Measurements from ENCODE around the gene CELF2.

DNA sequence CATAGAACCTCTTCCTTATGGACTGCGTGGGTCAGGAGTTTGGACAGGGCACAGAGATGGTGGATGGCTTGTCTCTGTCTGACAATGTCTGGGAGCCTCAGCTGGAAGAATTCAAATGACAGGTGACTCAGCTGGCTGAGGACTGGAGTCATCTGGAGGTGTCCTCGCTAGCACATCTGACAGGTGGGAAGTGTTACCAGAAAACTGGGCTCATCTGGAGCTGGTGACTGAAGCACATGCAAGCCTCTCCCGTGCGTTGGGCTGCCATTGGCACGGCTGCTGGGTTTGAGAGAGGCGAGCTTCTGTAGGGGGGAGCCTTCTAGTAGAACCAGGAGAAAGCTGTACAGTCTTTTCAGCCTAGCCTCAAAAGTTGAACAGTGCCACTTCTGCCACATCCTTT is 71.0 kb downstream of the CELF2 start:
- TF ChIP-seq, protein P1, sequence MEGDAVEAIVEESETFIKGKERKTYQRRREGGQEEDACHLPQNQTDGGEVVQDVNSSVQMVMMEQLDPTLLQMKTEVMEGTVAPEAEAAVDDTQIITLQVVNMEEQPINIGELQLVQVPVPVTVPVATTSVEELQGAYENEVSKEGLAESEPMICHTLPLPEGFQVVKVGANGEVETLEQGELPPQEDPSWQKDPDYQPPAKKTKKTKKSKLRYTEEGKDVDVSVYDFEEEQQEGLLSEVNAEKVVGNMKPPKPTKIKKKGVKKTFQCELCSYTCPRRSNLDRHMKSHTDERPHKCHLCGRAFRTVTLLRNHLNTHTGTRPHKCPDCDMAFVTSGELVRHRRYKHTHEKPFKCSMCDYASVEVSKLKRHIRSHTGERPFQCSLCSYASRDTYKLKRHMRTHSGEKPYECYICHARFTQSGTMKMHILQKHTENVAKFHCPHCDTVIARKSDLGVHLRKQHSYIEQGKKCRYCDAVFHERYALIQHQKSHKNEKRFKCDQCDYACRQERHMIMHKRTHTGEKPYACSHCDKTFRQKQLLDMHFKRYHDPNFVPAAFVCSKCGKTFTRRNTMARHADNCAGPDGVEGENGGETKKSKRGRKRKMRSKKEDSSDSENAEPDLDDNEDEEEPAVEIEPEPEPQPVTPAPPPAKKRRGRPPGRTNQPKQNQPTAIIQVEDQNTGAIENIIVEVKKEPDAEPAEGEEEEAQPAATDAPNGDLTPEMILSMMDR (IDR thresholded peaks at IDR 0.05 in 8 of 11, conservative IDR thresholded peaks at IDR 0.05 in 3 of 11), result no peak
- TF ChIP-seq POLR2A (IDR thresholded peaks at IDR 0.05), result no peak
- no peak for TF ChIP-seq POLR2AphosphoS5 (IDR thresholded peaks at IDR 0.05)

All from spleen (tissue), 7 donors.